DND-41 (cell line): ENCODE data around the gene PALM.

Experiments
- CTCF ChIP-seq: IDR thresholded peaks from 2 replicates; pipeline ENCODE4 v1.5.1; 2012; ENCODE audit warnings: borderline replicate concordance, low read length, moderate library complexity, mild to moderate bottlenecking; ENCODE audit not compliant: poor library complexity, severe bottlenecking; ENCODE audit errors: extremely low read depth
- EZH2 ChIP-seq: IDR thresholded peaks from 3 replicates; pipeline ENCODE4 v1.6.1; 2012; ENCODE audit warnings: borderline replicate concordance, low read depth, mild to moderate bottlenecking, moderate library complexity, low read length, inconsistent platforms; ENCODE audit not compliant: severe bottlenecking

GRCh38 chr19:680287-681028 is 28.3 kb upstream of the PALM start:
- TF ChIP-seq CTCF (peak; percentile 71), EZH2 (no peak)
